Chondrocyte (in vitro differentiated cells): ENCODE measurements around the gene ARL2. TPM values are rescaled to one million over a fixed set of nuclear protein-coding genes. Genes with fewer than 3 reads are reported as not detected.
"Not testable (repeated sequence)": the region's sequence is repeated elsewhere in the genome, so short reads cannot be mapped to it uniquely, and the experiment has no call there.

ENCODE experiments used
- DNase-seq: peaks from one replicate; pipeline ENCODE4 v3.0.0; 2021; ENCODE audit warnings: mixed read lengths, low spot score
- H3K27ac Mint-ChIP-seq: one replicate; pipeline ENCODE4 v1.8.0; 2021; ENCODE audit warnings: mild to moderate bottlenecking, moderate library complexity, mixed read lengths; ENCODE audit not compliant: unreplicated experiment
- H3K27me3 Mint-ChIP-seq: 2 replicates; pipeline ENCODE4 v1.8.0; 2021; ENCODE audit warnings: low read depth, mixed read lengths
- H3K36me3 Mint-ChIP-seq: 2 replicates; pipeline ENCODE4 v1.8.0; 2021; ENCODE audit warnings: low read depth, mixed read lengths
- H3K4me1 Mint-ChIP-seq: 2 replicates; pipeline ENCODE4 v1.8.0; 2021; ENCODE audit warnings: low read depth, mild to moderate bottlenecking, mixed read lengths
- H3K4me3 Mint-ChIP-seq: one replicate; pipeline ENCODE4 v1.8.0; 2021; ENCODE audit warnings: mild to moderate bottlenecking, moderate library complexity, mixed read lengths; ENCODE audit not compliant: unreplicated experiment
- H3K9me3 Mint-ChIP-seq: 2 replicates; pipeline ENCODE4 v1.8.0; 2021; ENCODE audit warnings: low read depth, mixed read lengths
- total RNA-seq: library from RNA; stranded (reverse); gene quantifications from 3 replicates; pipeline ENCODE4 v1.2.1, GENCODE V29; 2021
- TF ChIP-seq, protein P1 (sequence below): fragments of 200-600 bp; sonication (generic); IDR thresholded peaks from 2 replicates; pipeline ENCODE4 v1.5.0; 2021; ENCODE audit warnings: antibody characterized with exemption, mild to moderate bottlenecking, moderate library complexity

The ARL2 gene
- total RNA-seq, 1 donor from 2014 or later, result 85.5 TPM

DNA sequence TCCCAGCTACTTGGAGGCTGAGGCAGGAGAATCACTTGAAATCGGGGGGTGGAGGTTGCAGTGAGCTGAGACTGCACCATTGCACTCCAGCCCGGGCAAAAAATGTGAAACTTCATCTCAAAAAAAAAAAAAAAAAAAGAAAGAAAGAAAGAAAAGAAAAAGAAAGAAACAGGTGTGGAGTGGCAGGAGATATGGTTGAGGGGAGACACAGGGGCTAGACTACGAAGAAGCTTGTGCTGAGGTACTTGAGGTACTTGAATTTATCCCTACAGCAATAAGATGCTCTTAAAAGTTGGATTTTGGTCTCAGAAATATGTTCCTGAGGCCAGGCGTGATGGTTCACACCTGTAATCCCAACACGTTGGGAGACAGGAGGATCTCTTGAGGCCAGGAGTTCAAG, 39.8 kb upstream of the ARL2 start:
- peaks cover 8% of the 10 kb centered on the region for H3K4me1 Mint-ChIP-seq
- no peaks in the 10 kb centered on the region for H3K27me3 Mint-ChIP-seq
- no peak overlapping the region for H3K27ac Mint-ChIP-seq
- H3K4me3 Mint-ChIP-seq, result no peak overlapping the region
- TF ChIP-seq, protein P1, sequence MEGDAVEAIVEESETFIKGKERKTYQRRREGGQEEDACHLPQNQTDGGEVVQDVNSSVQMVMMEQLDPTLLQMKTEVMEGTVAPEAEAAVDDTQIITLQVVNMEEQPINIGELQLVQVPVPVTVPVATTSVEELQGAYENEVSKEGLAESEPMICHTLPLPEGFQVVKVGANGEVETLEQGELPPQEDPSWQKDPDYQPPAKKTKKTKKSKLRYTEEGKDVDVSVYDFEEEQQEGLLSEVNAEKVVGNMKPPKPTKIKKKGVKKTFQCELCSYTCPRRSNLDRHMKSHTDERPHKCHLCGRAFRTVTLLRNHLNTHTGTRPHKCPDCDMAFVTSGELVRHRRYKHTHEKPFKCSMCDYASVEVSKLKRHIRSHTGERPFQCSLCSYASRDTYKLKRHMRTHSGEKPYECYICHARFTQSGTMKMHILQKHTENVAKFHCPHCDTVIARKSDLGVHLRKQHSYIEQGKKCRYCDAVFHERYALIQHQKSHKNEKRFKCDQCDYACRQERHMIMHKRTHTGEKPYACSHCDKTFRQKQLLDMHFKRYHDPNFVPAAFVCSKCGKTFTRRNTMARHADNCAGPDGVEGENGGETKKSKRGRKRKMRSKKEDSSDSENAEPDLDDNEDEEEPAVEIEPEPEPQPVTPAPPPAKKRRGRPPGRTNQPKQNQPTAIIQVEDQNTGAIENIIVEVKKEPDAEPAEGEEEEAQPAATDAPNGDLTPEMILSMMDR, result no peak
- H3K36me3 Mint-ChIP-seq, result no peaks in the 10 kb centered on the region
- no peaks in the 10 kb centered on the region for H3K9me3 Mint-ChIP-seq
- DNase-seq, result peak; percentile 5

- no peak overlapping the region for H3K27ac Mint-ChIP-seq
- H3K4me3 Mint-ChIP-seq, result no peak overlapping the region
- H3K9me3 Mint-ChIP-seq, result no peaks in the 10 kb centered on the region
- H3K4me1 Mint-ChIP-seq, result no peaks in the 10 kb centered on the region
- H3K27me3 Mint-ChIP-seq, result peaks cover 8% of the 10 kb centered on the region
- H3K36me3 Mint-ChIP-seq, result no peaks in the 10 kb centered on the region
- peak; percentile 60 for DNase-seq
- TF ChIP-seq, protein P1, result no peak
These were observed 37.3 kb upstream of the ARL2 start for GRCh38 chr11:64976651-64977050.

- not testable (repeated sequence) for H3K27ac Mint-ChIP-seq, H3K9me3 Mint-ChIP-seq, H3K4me3 Mint-ChIP-seq, H3K36me3 Mint-ChIP-seq, H3K4me1 Mint-ChIP-seq, DNase-seq
- H3K27me3 Mint-ChIP-seq, result peaks cover 21% of the 10 kb centered on the region
These were observed 30.6 kb upstream of the ARL2 start for GRCh38 chr11:64983339-64983738.

- Mint-ChIP-seq H3K27me3 (peaks cover 3% of the 10 kb centered on the region), H3K36me3 (no peaks in the 10 kb centered on the region), H3K4me3 (no peak overlapping the region), H3K9me3 (no peaks in the 10 kb centered on the region), H3K27ac (no peak overlapping the region), H3K4me1 (peaks cover 5% of the 10 kb centered on the region)
- DNase-seq, result no peak
- TF ChIP-seq, protein P1, result no peak
These were observed 25.7 kb upstream of the ARL2 start for GRCh38 chr11:64987998-64988854.

GRCh38 chr11:64989416-64989815, 24.5 kb upstream of the ARL2 start:
- peaks cover 3% of the 10 kb centered on the region for H3K27me3 Mint-ChIP-seq
- TF ChIP-seq, protein P1, result no peak
- no peaks in the 10 kb centered on the region for H3K9me3 Mint-ChIP-seq
- H3K27ac Mint-ChIP-seq, result no peak overlapping the region
- H3K4me3 Mint-ChIP-seq, result no peak overlapping the region
- no peaks in the 10 kb centered on the region for H3K36me3 Mint-ChIP-seq
- DNase-seq, result no peak
- H3K4me1 Mint-ChIP-seq, result peaks cover 5% of the 10 kb centered on the region
